Suprapubic skin (tissue), 4 donors: ENCODE measurements around the gene RAD51AP2.

Experiments used
- CTCF ChIP-seq, 2 donors: fragments of 200-600 bp in 1 of 2; fragments of 450-650 bp in 1 of 2; sonication (generic) in 1 of 2; IDR thresholded peaks; one replicate each; pipeline ENCODE4 v1.5.1; 2016 to 2019; ENCODE audit warnings: antibody characterized with exemption in 2 of 2, mild to moderate bottlenecking in 1 of 2, moderate library complexity in 1 of 2
- POLR2A ChIP-seq, 2 donors: fragments of 450-650 bp; IDR thresholded peaks; one replicate each; pipeline ENCODE4 v1.6.1; 2017; ENCODE audit warnings: antibody characterized with exemption in 2 of 2, mild to moderate bottlenecking in 2 of 2, moderate library complexity in 2 of 2
- POLR2AphosphoS5 ChIP-seq, 3 donors: sonication (generic); formaldehyde crosslinking; IDR thresholded peaks; one replicate each; pipeline ENCODE4 v1.6.1; 2017; ENCODE audit warnings: antibody characterized with exemption in 3 of 3

- TF ChIP-seq POLR2AphosphoS5 (IDR thresholded peaks at IDR 0.05) (no peak), CTCF (IDR thresholded peaks at IDR 0.05) (no peak), POLR2A (IDR thresholded peaks at IDR 0.05) (no peak)
Measured at GRCh38 chr2:17475286-17475685, 43.0 kb downstream of the RAD51AP2 start.
